Activated T-cell treated with anti-CD3 and anti-CD28 coated beads, Interleukin-2, amount 50 U/mL, for 4 hours (primary cell): Measurements from ENCODE around the gene AFAP1. TPM values are rescaled to one million over a fixed set of nuclear protein-coding genes. Genes with fewer than 3 reads are reported as not detected.

ENCODE experiments used
- ATAC-seq, 2 donors: fragments of 200-7000 bp; cut with Tn5 transposase; one replicate each; pipeline ENCODE4 v1.10.0; 2021
- DNase-seq: peaks from one replicate; pipeline ENCODE4 v3.0.0-alpha.2; 2020
- H3K27me3 Mint-ChIP-seq: one replicate; pipeline ENCODE4 v1.8.0; 2021; ENCODE audit warnings: low read depth, mixed read lengths
- H3K36me3 Mint-ChIP-seq: one replicate; pipeline ENCODE4 v1.8.0; 2022; ENCODE audit warnings: mixed read lengths; ENCODE audit not compliant: insufficient read depth
- H3K4me1 Mint-ChIP-seq: one replicate; pipeline ENCODE4 v1.8.0; 2021; ENCODE audit warnings: low read depth, mixed read lengths
- H3K4me3 Mint-ChIP-seq: one replicate; pipeline ENCODE4 v1.8.0; 2021; ENCODE audit warnings: mild to moderate bottlenecking, moderate library complexity, mixed read lengths
- H3K9me3 Mint-ChIP-seq: one replicate; pipeline ENCODE4 v1.8.0; 2021; ENCODE audit warnings: mixed read lengths
- total RNA-seq, 3 donors: library from RNA; stranded (reverse); gene quantifications; one replicate each; pipeline ENCODE4 v1.2.1, GENCODE V29; 2021

AFAP1 gene
- total RNA-seq, 3 donors from 2014 or later: 13.1 to 17.7 (median 14.7) TPM

DNA sequence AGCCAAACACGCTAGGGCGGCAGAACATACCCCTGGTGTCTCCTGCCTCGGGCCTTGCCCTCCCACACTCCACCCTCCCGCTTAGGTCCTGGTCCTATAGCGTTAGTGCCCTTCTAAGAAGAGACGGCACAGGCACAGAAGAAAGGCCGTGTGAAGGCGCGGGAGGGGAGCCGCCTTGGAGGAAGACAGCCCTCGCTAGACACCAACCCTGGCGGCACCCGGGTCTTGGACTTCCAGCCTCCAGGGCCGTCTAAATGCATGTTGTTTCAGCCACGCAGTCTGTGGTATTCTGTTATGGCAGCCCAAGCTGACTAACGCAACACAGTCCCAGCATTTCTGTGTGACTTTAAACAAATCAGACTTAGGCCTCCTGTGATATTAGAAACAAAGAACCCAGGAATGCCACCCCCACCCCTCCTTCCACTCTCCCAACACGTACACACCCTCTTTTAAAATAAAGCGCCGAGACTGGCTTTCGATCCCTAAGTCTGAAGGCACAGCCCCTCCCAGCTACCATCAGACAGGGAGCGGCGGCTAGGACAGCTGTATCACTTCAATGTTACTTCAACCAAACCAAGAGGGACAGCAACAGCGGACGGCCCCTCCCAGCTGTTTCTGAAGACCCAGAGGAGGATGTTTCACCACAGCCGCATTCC lies 128.0 kb downstream of the AFAP1 start:
- DNase-seq (no peak), ATAC-seq (no peak)
- Mint-ChIP-seq H3K36me3 (peaks cover 31% of the 10 kb centered on the region), H3K9me3 (no peaks in the 10 kb centered on the region), H3K4me3 (no peak overlapping the region), H3K4me1 (peaks cover 8% of the 10 kb centered on the region), H3K27me3 (no peaks in the 10 kb centered on the region)

DNA sequence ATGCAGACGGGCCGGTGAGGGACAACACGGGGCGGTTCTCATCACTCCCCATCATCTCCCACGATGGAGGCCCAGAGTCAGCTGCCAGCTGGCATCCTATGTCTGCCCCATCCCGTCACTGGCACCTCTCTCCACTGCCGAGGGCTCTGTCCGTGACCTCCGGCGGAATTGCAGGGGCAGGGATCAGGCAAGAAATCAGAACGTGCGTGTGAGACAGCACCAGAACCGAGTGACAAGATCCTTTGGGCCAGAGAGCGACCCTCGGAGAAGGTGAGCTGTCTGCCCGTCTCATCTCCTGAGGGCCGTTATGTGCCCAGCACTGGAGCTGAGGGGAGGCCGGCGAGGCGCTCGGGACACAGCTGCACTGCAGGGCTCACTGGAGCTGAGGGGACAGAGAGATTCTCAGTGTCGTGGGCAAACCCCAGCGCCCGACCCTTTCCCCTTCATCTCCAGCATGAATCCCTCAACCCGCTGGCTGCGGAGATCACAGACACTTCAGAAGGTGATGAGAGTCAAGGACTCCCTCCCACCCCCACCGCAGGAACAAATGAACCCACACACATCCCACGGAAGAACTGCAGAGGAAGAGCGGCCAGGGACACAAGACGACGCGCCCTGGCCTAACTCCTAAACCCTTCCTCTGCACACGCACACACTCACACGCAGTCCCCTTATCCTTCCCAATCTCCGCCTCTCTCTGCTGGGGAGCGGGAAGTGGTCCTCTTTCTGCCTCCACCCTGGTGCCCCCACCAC lies 128.7 kb downstream of the AFAP1 start:
- DNase-seq (no peak), ATAC-seq (no peak)
- Mint-ChIP-seq H3K27me3 (no peaks in the 10 kb centered on the region), H3K9me3 (no peaks in the 10 kb centered on the region), H3K4me3 (no peak overlapping the region), H3K4me1 (peaks cover 8% of the 10 kb centered on the region), H3K36me3 (peaks cover 30% of the 10 kb centered on the region)

GRCh38 chr4:7808752-7809151 lies 130.9 kb downstream of the AFAP1 start:
- Mint-ChIP-seq H3K36me3 (peaks cover 25% of the 10 kb centered on the region), H3K27me3 (no peaks in the 10 kb centered on the region), H3K4me1 (peaks cover 9% of the 10 kb centered on the region), H3K9me3 (no peaks in the 10 kb centered on the region), H3K4me3 (no peak overlapping the region)
- ATAC-seq (no peak), DNase-seq (no peak)

DNA sequence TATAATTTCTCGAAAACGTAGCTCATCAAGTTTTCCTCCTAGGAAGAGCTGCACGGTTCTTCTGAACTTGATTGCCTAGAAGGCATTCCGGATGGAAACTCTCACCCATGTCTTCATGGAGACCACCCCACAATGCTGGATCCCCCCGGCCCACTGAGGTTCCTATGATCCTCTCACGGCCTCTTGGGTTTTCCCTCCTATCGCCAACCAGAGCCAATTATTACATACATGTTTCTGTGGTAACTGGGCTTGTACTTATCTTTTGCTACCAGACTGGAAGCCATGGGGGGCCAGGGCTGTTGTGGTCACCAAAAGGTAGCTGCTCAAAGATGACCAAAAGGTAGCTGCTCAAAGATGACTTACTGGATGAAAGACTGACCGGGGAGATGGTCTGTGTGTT lies 131.5 kb downstream of the AFAP1 start:
- H3K4me1 Mint-ChIP-seq: peaks cover 6% of the 10 kb centered on the region
- H3K36me3 Mint-ChIP-seq: peaks cover 25% of the 10 kb centered on the region
- H3K4me3 Mint-ChIP-seq: no peak overlapping the region
- DNase-seq (no peak), ATAC-seq (no peak)
- no peaks in the 10 kb centered on the region for H3K9me3 Mint-ChIP-seq
- H3K27me3 Mint-ChIP-seq: no peaks in the 10 kb centered on the region

GRCh38 chr4:7807351-7807921 lies 132.2 kb downstream of the AFAP1 start:
- Mint-ChIP-seq H3K36me3 (peaks cover 24% of the 10 kb centered on the region), H3K4me3 (no peak overlapping the region), H3K9me3 (no peaks in the 10 kb centered on the region), H3K4me1 (peaks cover 6% of the 10 kb centered on the region), H3K27me3 (no peaks in the 10 kb centered on the region)
- no peak for DNase-seq
- no peak for ATAC-seq

- no peak for DNase-seq
- H3K9me3 Mint-ChIP-seq: no peaks in the 10 kb centered on the region
- peaks cover 23% of the 10 kb centered on the region for H3K36me3 Mint-ChIP-seq
- H3K4me1 Mint-ChIP-seq: peaks cover 13% of the 10 kb centered on the region
- no peak overlapping the region for H3K4me3 Mint-ChIP-seq
- ATAC-seq: no peak
- no peaks in the 10 kb centered on the region for H3K27me3 Mint-ChIP-seq
Measured at GRCh38 chr4:7806338-7807090, 133.1 kb downstream of the AFAP1 start.

GRCh38 chr4:7805533-7806337 lies 133.9 kb downstream of the AFAP1 start:
- Mint-ChIP-seq H3K27me3 (no peaks in the 10 kb centered on the region), H3K36me3 (peaks cover 23% of the 10 kb centered on the region), H3K4me1 (peaks cover 16% of the 10 kb centered on the region), H3K4me3 (no peak overlapping the region), H3K9me3 (no peaks in the 10 kb centered on the region)
- DNase-seq: no peak
- no peak for ATAC-seq

DNA sequence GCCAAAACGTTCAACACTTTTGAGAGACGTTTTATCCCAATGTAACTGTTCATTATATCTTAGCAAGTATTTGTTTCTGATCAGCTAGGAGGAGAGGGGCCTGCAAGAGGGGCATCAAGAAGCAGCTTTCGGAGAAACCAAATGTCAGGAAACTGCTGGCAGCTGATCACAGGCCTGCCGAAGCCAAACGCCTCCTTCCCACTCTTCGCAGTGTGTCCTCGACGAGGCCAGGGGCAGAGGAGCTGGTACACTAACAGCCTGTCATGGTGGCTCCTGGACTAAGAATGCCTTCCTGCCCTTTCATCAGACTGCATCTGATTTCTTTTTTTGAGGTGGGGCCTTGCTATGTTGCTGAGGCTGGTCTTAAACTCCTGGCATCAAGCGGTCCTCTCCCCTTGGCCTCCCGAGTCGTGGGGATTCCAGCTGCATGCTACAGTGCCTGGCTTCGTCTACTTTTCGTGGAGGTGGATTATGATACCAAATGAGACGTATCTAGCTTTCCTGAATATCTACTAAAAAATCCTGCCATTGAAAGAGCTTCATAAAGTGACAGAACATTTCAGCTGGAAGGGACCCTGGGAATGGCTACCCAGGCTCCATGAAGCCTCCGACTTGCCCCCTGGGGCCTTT lies 134.8 kb downstream of the AFAP1 start:
- ATAC-seq (no peak), DNase-seq (no peak)
- H3K36me3 Mint-ChIP-seq: peaks cover 20% of the 10 kb centered on the region
- peaks cover 16% of the 10 kb centered on the region for H3K4me1 Mint-ChIP-seq
- H3K27me3 Mint-ChIP-seq: no peaks in the 10 kb centered on the region
- H3K9me3 Mint-ChIP-seq: no peaks in the 10 kb centered on the region
- no peak overlapping the region for H3K4me3 Mint-ChIP-seq

DNA sequence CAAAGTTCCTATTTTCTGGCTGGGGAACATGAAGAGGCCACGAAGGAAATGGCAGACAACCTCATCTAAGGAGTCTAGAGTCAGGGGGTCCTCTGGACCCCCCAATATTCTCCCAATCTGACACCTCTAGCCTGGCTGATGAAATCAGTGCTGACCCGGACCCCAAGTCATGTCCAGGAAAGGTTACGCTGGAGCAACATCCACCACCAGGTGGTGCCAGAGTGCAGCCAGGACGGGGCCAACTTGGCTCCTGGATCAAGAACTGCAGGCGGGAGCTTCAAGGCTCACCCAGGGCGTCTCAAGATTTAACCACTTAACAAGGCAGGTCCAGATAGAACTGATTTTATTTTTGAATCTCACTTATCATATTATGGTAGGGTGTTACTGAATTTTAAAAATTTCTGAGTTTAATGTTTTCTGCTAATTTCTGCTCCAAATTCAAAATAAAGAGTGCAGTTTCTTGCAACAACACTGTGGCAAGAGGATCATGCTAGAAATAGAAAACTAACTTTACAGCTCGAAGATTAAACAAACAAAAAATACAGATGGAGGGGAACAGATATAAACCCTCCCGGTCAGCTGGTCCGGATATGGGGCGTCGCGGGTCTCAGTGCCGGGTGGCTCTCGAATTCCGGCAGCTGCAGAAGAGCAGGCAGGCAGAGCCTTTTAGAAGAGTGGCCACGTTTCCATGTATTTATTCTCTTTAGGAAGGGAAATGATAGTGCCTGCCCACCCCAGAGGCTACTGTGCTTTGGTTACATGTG lies 135.5 kb downstream of the AFAP1 start:
- peaks cover 24% of the 10 kb centered on the region for H3K36me3 Mint-ChIP-seq
- peak; percentile 62 to 74 for ATAC-seq
- H3K9me3 Mint-ChIP-seq: no peaks in the 10 kb centered on the region
- DNase-seq: peak; percentile 83
- no peaks in the 10 kb centered on the region for H3K27me3 Mint-ChIP-seq
- peaks cover 16% of the 10 kb centered on the region for H3K4me1 Mint-ChIP-seq
- H3K4me3 Mint-ChIP-seq: no peak overlapping the region

- ATAC-seq (no peak), DNase-seq (no peak)
- H3K4me1 Mint-ChIP-seq: peaks cover 14% of the 10 kb centered on the region
- H3K36me3 Mint-ChIP-seq: peaks cover 26% of the 10 kb centered on the region
- H3K27me3 Mint-ChIP-seq: no peaks in the 10 kb centered on the region
- H3K9me3 Mint-ChIP-seq: no peaks in the 10 kb centered on the region
- no peak overlapping the region for H3K4me3 Mint-ChIP-seq
Measured at GRCh38 chr4:7803371-7803770, 136.3 kb downstream of the AFAP1 start.

DNA sequence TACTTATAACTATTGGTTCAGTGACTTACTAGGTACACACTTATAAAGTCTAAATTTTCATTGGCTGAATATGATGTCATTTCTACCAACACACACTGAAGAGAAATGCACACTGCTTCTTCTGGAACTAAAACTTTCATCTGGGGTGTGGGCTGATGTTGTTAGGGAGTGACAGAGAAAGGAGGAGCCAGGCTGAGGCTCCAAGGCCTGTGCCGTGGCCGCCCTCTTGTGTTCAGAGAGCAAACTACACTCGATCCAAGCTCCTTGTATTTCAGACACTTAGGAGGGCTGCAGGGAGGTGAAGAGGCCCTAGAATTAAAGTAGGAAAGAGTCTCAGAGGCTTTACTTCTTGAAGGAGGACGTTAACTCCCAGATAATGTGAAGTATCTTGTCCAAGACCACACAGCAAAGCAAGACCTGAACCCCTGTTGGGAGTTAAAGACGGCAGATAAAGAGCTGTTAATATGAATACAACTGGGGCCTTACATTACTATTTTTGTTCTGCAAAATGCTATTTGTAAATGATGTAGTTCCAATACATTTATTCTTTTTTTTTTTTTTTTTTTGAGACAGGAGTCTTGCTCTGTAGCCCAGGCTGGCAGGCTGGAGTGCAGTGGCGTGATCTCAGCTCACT lies 137.5 kb downstream of the AFAP1 start:
- H3K9me3 Mint-ChIP-seq: no peaks in the 10 kb centered on the region
- DNase-seq: peak; percentile 79

DNA sequence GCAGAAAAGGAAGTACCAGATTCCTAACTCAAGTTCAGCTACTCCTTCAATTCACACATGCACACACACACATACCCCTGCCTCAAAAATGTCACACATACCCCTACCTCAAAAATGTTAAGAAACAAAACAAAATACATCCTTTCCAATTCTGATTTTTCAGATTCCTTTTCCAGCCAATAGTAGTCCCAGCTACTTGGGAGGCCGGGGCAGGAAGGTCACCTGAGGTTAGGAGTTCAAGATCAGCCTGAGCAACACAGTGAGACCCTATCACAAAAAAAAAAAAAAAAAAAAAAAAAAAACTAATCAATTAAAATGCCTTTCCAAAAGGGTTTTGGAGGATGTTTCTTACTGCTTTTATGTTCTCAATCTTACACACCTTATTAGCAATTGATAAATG lies 138.0 kb downstream of the AFAP1 start:
- H3K9me3 Mint-ChIP-seq: no peaks in the 10 kb centered on the region
- H3K27me3 Mint-ChIP-seq: no peaks in the 10 kb centered on the region
- DNase-seq (no peak), ATAC-seq (no peak)
- H3K4me3 Mint-ChIP-seq: no peak overlapping the region
- peaks cover 35% of the 10 kb centered on the region for H3K36me3 Mint-ChIP-seq
- H3K4me1 Mint-ChIP-seq: peaks cover 17% of the 10 kb centered on the region

More for the DNA sequence above, 137.5 kb downstream of the AFAP1 start:
- peak; percentile 92 to 96 for ATAC-seq
- no peak overlapping the region for H3K4me3 Mint-ChIP-seq
- H3K4me1 Mint-ChIP-seq: peaks cover 16% of the 10 kb centered on the region
- no peaks in the 10 kb centered on the region for H3K27me3 Mint-ChIP-seq
- H3K36me3 Mint-ChIP-seq: peaks cover 32% of the 10 kb centered on the region
